ENCODE results near the gene TEX101.
"Not testable (repeated sequence)": the region's sequence is repeated elsewhere in the genome, so short reads cannot be mapped to it uniquely, and the experiment has no call there.

The TEX101 gene

DNA sequence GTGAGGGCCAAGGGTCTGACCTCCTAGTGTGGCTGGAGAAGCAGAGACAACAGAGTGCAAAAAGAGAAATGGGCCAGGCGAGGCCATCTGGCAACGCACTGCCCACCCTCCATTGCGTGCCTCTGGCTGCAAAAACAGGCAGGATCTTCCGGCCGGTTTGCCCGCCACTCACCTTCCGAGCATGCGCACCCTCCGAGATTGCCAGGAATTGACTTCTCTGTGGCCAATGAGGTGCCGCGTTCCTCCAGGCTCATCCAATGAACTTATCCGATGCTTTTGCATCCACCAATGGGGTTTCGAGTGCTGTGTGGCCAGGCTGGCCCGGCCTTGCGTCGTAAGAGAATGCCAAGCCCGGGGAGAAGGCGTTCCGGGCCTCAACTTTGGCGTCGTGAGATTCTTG is at the start of gene TEX101:
Gene TEX101, plus strand, starts transcription at position 337 of the 400 bp plus-strand sequence. CDS start 1,030 bp downstream, outside the sequence.
- DNase-seq: no peak

GRCh38 chr19:43365677-43366076 is 49.0 kb upstream of the TEX101 start:
- DNase-seq: not testable (repeated sequence)

GRCh38 chr19:43367822-43368221 is 46.9 kb upstream of the TEX101 start:
- no peak for DNase-seq

DNA sequence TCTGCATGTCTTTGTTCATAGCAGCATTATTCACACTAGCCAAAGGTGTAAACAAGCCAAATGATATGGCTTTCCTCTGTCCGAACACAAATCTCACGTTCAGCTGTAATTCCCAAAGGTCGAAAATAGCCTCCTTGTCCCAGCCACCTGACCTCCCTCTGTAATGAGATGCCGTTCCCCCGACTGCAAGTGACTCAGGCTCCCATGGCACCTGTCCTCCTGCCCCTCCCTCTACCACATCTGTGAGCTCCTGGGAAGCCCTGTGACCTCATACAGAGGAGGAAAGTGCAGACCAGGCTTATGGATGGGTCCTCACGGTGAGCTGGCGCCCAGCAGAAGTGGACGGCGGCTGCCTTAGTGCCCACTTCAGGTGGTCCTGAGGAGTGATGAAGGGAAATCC is 45.8 kb upstream of the TEX101 start:
- DNase-seq: not testable (repeated sequence)

DNA sequence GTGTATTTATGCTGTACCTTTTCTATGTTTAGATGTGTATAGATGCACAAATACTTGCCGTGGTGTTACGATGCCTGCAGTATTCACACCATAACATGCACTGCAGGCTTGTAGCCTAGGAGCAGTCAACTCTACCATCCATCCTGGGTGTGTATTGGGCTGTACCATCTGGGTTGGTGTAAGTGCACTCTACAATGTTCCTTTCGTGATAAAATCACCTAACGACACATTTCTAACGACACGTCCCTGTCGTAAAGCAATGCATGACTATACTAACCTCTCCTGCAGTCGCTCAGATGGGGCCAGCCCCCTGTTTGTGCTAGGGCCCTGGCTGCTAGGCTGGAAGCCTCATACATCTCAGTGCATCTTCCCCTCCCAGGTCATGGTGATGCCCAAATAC is 42.8 kb upstream of the TEX101 start:
- DNase-seq: no peak

DNA sequence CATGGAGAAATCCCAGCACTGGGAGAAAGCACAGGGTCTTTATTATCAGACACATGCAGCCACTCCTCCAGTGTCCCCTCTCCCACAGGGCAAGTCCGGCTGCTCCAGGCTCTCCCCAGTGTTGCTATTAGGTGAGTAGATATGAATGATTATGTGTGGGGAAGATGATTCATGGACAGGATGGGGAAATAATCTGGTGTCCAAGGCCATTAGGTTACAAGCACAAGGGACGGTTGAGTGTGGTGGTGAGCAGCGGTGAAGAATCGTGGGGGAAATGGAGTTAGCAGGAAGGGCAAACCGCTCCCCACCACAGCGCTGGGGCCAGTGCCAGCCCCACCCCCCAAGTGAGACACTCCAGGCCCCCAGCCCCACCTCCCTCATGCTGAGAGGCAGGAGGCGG is 42.2 kb upstream of the TEX101 start:
- no peak for DNase-seq

- DNase-seq: not testable (repeated sequence)
Measured at GRCh38 chr19:43377624-43378023, 37.1 kb upstream of the TEX101 start.

DNA sequence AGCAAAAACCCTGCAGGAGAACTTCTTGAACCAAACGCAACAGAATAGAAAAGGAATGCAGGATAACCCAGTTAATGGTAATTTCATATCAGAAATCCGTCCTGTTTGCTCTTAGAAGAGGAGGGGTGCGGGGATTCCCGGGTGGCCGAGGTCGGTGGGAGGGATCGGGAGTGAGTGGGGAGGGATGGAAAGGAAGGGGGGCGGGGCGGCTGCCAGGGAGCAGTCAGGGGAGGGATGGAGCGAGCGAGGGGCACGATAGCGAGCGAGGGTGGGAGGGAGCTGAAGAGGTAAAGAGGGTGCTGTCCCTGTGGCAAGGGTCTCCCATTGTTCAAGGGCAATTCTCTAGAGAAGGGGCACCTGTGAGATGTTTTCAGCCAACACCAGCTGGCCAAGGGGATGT is 34.7 kb upstream of the TEX101 start:
- no peak for DNase-seq

DNA sequence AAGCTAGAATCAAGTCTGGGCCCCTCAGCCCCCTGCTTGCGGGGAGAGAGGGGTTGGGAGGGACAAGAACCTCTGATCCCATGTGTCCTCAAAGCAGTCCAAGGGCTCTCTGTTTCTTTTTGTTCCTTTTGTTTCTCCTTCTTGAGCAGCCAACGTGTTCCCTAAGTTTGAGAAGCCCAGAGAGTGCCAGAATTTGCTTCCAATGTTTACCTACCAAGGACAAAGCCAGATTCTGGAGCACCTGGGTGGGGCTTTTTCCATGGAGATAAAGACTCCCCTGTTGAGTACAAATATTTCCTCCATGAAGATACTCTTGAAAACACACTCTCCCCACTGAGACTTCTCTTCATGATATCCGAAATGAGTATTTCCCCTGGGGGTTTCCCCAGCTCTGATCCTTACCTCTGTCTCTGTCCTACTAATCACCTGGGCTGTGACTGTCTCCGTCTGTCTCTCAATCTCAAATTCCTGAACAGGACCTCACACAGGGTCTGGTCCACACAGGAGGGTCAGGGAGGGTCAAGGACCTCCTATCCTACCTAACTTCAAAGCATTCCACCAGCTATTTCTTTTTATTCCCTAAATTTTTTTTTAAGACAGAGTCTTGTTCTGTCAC is 33.8 kb upstream of the TEX101 start:
- DNase-seq: no peak

DNA sequence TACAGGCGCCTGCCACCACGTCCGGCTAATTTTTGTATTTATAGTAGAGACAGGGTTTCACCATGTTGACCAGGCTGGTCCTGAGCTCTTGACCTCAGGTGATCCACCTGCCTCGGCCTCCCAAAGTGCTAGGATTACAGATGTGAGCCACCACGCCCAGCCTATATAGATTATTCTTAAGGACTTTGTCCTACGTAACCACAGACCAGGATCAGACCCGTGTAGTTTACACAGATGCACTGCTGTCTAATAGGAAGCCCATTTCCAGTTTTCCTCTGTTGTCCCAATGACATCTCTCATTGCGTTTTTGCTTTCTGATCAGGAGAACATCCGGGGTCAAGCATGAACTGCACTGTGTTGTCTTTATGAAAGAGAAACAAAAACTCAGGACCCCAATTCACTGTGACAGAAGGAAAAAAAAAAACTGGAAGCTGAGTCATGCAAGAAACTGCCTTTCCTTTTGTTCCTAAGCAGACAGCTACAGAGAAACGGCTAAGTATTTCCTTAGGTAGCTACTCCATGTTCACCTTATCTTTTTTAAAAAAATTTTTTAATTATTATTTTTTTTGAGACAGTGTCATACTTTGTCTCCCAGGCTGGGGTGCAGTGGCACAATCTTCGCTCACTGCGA is 32.0 kb upstream of the TEX101 start:
- not testable (repeated sequence) for DNase-seq

DNA sequence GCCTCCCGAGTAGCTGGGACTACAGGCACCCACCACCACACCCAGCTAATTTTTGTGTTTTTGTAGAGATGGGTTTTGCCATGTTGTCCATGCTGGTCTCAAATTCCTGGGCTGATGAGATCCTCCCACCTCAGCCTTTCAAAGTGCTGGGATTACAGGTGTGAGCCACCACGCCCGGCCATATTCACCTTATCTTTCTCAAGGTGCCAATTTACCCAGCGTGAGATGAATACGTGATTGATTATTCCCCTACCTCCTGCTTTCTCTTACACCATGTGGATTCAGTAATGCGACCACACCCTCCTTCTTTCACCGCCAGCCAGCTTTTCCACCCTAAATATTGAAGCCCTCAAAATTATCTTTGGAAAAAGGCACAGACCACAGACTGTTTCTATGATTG is 31.4 kb upstream of the TEX101 start:
- DNase-seq: not testable (repeated sequence)

- DNase-seq: not testable (repeated sequence)
Measured at GRCh38 chr19:43383759-43384158, 30.9 kb upstream of the TEX101 start.

DNA sequence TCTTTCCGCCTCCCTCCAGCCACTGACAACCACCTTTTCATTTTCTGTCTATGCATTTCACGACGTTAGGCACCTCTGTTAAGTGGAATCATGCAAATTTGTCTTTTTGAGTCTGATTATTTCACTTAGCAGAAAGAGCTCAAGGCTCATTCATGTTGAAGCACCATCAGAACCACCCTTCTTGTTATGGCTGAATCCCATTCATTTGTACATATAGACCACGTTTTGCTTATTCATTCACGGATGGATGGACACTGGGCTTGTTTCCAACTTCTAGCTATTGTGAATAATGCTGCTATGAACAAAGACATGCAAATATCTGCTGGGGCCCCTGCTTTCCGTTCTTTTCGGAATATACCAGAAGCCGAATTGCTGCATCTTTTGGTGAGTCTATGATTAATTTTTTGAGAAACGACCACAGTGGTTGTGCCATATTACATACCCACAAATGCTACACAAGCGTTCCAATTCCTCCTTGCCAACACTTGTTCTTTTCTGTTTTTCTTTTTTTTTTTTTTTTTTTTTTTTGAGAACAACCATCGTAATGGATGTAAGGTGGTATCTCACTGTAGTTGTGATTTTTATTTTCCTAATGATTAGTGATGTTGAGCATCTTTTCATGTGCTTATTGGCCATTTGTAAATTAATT is 23.7 kb upstream of the TEX101 start:
- DNase-seq: not testable (repeated sequence)

- not testable (repeated sequence) for DNase-seq
Measured at GRCh38 chr19:43391552-43391935, 23.1 kb upstream of the TEX101 start.

DNA sequence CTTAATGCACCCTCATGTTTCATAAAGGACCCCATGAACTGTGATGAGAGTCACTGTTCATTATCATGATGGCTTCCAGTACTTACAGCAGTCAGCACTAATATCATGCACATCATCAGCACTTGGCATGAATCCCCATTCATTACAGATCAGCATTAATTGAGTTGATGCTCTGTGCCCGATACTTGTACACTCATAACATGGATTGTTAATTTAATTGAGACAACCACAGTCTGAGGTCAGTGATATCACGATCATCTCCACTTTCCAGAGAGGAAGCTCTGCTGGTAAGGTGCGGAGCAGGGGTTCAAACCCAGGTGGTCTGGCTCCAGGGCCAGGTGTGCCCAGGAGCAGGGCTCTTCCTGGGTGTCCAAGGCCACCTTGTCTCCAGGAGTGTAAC is 21.2 kb upstream of the TEX101 start:
- not testable (repeated sequence) for DNase-seq

GRCh38 chr19:43395561-43395960 is 19.1 kb upstream of the TEX101 start:
- DNase-seq: no peak

GRCh38 chr19:43406297-43406696 is 8.4 kb upstream of the TEX101 start:
- DNase-seq: no peak

- no peak for DNase-seq
Measured at GRCh38 chr19:43407416-43408005, 7.2 kb upstream of the TEX101 start.

DNA sequence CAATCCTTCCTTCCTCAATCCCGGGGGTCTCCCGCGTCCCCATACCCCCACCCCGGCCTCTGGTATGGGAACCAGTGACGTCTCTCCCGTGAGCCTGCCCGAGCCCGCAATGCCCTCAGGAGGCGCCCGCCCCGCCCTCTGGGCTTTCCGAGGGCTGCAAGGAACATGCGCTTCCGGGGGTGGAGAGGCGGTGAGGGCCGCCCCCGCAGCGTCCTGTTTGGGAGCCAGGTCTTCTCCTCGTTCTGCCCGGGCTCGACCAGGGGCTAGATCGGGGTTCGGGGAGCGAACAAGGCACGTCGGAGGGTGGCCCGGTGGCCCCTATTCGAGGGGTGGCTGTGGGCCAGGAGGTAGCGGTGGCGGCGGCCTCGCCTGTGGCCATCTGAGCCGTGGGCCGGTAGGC is 6.6 kb upstream of the TEX101 start:
- DNase-seq: no peak

GRCh38 chr19:43409415-43409814 is 5.3 kb upstream of the TEX101 start:
- no peak for DNase-seq

- DNase-seq: no peak
Measured at GRCh38 chr19:43412441-43412840, 2.2 kb upstream of the TEX101 start.

DNA sequence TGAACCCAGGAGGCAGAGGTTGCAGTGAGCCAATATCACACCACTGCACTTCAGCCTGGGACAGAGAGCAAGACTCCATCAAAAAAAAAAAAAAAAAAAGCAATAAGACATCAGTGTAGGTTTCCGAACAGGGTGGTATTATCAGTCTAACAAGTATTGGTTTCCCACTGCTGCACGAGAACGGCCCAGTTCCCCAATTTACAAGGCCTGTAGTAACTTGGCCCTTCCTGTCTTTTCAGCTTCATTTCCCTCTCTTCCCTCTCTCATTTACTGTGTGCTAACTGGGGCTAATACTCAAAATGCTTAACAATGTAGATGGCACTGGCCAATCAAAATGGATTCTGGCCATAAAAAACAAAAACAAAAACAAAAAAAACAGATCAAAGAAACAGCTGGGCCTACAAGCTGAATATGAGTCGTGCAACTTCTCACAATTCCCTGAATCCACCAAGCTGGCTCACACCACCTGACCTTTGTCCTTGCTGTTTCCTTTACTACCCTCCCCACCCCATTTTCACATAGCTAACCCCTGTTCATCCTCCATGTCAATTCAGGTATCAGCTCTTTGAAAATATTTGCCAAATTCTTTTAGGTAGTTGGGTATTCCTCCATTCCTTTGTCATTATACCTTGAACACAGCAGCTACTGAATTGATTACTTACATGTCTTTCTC is 2.4 kb downstream of the TEX101 start:
- no peak for DNase-seq

GRCh38 chr19:43420954-43421353 is 6.3 kb downstream of the TEX101 start:
- DNase-seq: no peak
